ENCODE data around the gene VAMP1. TPM values are rescaled to one million over a fixed set of nuclear protein-coding genes. Genes with fewer than 3 reads are reported as not detected.

The VAMP1 gene
- total and polyA plus RNA-seq, 2 of the 13 experiments (the other 11 are each of a cell fraction or from before 2014, with no cell fraction given) = 2.5 to 7.4 TPM

GRCh38 chr12:6423267-6424007, 47.0 kb downstream of the VAMP1 start (continued):
- peak; percentile 70; the same call in 1 of the 2 replicates for TF ChIP-seq ARNTL (CRISPR knock-in tag; IDR thresholded peaks at IDR 0.05)
- no peak for TF ChIP-seq SOX6 (IDR thresholded peaks at IDR 0.05)
- TF ChIP-seq SOX6 (CRISPR knock-in tag; IDR thresholded peaks at IDR 0.05) = no peak
- no peak for TF ChIP-seq ZNF772 (CRISPR knock-in tag; IDR thresholded peaks at IDR 0.05)
- TF ChIP-seq NCOA2 (CRISPR knock-in tag; IDR thresholded peaks at IDR 0.05) = no peak
- no peak for TF ChIP-seq RBM39 (IDR thresholded peaks at IDR 0.05; ENCODE audit: low read depth, low read length, poor library complexity, severe bottlenecking)
- no peak for TF ChIP-seq SMYD3 (CRISPR knock-in tag; IDR thresholded peaks at IDR 0.05)
- no peak for TF ChIP-seq ZFP37 (CRISPR knock-in tag; IDR thresholded peaks at IDR 0.05; ENCODE audit: borderline replicate concordance)
- no peak for TF ChIP-seq DPF2 (CRISPR knock-in tag; IDR thresholded peaks at IDR 0.05; ENCODE audit: borderline replicate concordance, low read depth)
- no peak for TF ChIP-seq RBAK (CRISPR knock-in tag; IDR thresholded peaks at IDR 0.05)
- no peak for TF ChIP-seq MAFK (conservative IDR thresholded peaks at IDR 0.05 in 1 of 2, IDR thresholded peaks at IDR 0.05 in 1 of 2; ENCODE audit: low read length in 2 of 2)
- TF ChIP-seq ZNF720 (CRISPR knock-in tag; IDR thresholded peaks at IDR 0.05) = no peak
- no peak for TF ChIP-seq ZNF18 (CRISPR knock-in tag; IDR thresholded peaks at IDR 0.05; ENCODE audit: insufficient replicate concordance)
- TF ChIP-seq SNRNP70 (IDR thresholded peaks at IDR 0.05; ENCODE audit: low read depth, low read length) = no peak
- TF ChIP-seq ZNF564 (CRISPR knock-in tag; IDR thresholded peaks at IDR 0.05) = no peak
- no peak for TF ChIP-seq ZBTB7B (CRISPR knock-in tag; IDR thresholded peaks at IDR 0.05)
- TF ChIP-seq NFIB (CRISPR knock-in tag; IDR thresholded peaks at IDR 0.05; ENCODE audit: borderline replicate concordance) = no peak
- no peak for TF ChIP-seq ZSCAN22 (CRISPR knock-in tag; IDR thresholded peaks at IDR 0.05)
- no peak for TF ChIP-seq ZNF597 (CRISPR knock-in tag; IDR thresholded peaks at IDR 0.05)
- TF ChIP-seq ZHX2 (IDR thresholded peaks at IDR 0.05; ENCODE audit: low read depth) = no peak
- no peak for TF ChIP-seq ZHX2 (CRISPR knock-in tag; IDR thresholded peaks at IDR 0.05; ENCODE audit: borderline replicate concordance)
- TF ChIP-seq ZNF296 (CRISPR knock-in tag; conservative IDR thresholded peaks at IDR 0.05) = no peak
- TF ChIP-seq KLF12 (CRISPR knock-in tag; IDR thresholded peaks at IDR 0.05; ENCODE audit: borderline replicate concordance) = no peak
